ENCODE results near the gene SUSD5.

The SUSD5 gene

DNA sequence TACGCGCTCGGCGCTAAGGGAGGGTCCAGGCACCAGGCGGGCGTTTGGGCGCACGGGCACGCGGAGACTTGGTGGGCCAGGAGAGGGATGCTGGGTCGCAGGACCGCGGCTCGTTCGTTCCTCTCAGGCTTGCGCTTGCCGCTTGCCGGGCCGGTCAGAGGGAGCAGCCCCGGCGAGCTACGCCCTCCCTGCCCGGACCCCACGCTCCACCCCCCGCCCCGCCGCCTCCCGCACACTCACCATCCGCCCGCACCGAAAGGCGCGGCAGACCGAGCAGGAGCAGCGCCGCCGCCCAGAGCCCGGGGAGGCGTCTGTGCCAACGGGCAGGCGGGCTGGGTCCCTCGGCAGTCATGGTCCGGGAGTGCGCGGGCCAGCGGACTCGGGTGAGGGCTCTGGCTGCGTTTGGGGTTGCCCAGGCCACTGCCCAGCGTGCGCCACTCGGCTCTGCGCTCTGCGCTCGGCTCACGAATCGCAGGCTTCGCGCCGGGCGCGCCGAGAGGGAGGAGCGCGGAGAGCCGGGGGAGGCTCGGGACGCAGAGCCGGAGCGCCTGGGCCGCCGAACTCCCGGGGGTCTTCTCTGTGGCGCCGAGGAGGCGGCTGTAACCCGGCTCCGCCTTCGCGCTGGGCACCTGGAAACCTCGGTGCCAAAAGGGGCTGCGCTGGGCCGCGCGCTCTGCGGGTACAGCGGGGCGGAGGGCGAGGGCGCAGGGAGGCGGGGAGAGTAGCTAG is at the start of gene SUSD5:
Gene SUSD5 (minus strand): TSS at position 365 of the 729 bp plus-strand sequence. CDS start 13 bp downstream, at position 352.
- no peak for DNase-seq

DNA sequence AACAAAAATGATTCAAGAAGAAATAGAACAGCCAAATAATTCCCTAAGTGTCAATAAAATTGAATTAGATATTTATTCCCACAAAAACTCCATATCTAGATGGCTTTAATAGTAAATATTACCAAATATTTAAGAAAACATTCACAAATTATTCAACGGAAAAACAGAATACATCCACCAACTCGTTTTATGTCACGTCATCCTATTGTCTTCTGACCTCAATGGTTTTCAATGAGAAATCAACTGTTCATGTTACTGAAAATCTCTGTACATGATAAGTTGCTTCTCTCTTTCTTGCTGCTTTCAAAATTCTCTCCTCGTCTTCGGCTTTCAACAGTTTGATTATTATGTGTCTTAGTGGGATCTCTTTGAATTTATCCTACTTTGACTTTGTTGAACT is 41.5 kb upstream of the SUSD5 start:
- DNase-seq = no peak

DNA sequence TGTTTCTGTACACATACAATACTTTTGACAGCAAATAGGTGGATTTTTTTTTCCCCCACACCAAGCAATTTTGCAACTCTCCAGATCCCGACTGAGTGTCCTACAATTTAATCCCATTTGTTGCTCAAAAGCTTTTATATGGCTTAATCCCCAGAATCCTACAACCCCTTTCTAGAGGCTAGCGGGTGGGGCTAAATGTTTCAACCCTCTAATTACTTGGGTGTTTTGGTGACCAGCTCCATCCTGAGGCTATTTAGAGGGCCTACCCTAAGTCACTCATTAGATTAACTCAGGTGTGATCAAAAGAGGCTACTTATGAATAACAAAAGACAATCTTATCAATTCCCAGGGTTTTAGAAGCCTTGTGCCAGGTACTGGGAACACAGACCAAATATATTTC is 37.6 kb upstream of the SUSD5 start:
- no peak for DNase-seq

DNA sequence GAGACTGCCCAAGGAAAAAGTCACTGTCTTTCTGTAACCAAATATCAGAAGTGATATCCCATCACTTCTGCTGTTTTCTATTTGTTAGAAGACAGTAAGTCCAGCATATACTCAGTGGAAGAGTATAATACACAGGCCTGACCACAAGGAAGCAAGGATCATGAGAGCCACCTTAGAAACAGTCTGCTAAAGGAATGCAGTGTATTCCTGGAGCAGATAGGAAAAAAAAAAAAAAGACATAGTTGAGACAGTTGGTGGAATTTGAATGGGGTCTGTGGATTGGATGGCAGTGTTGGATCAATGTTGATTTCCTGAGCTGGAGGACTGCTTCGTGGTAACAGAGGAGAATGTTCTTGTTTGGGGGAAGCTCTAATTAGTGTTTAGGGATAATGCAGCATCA is 32.1 kb upstream of the SUSD5 start:
- DNase-seq = no peak

DNA sequence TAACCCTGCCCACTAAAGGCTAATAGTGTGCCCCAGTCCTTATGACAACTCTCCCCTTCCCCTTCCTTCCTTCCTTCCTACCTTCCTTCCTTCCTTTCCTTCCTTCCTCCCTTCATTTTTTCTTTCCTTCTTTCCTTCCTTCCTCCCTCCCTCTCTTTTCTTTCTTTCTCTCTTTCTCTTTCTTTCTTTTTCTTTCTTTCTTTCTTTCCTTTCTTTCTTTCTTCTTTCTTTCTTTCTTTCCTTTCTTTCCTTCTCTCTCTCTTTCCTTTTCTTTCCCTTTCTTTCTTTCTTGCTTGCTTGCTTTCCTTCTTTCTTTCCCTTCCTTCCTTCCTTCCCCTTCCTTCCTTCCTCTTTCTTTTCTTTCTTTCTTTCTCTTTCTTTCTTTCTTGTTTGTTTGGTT is 28.2 kb upstream of the SUSD5 start:
- no peak for DNase-seq

DNA sequence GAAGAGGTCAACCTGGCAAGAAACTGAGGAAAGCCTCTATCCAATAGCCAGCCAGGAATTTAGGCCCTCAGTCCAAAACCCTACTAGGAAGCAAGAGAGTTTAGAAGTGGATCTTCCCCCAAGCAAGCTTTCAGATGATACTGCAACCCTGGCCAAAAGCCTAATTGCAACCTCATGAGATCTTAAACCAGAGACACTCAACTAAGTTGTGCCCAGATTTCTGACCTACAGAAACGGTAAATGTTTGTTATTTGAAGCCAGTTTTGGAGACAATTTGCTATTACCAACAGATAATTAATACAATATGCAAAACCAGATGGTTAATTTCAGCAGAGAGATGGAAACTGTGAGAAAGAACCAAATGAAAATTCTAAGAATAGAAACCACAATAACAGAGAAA is 21.7 kb upstream of the SUSD5 start:
- DNase-seq = no peak

DNA sequence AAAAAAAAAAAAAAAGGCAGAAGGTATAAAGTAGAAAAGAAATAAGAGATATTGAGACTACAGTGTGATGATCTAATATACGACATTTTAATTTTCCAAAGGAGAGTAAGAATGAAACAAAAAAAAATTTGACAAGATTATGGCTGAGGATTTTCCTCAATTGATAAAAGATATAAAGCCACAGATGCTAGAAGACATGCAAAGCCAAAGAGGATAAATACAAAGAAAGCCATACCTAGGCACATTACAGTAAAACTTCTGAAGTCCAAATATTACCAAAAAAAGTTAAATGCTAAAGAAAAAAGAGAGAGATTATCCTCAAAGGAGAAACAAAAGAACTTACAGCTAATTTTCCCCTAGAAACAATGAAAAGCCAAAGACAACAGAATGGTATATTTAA is 20.3 kb upstream of the SUSD5 start:
- DNase-seq = no peak

DNA sequence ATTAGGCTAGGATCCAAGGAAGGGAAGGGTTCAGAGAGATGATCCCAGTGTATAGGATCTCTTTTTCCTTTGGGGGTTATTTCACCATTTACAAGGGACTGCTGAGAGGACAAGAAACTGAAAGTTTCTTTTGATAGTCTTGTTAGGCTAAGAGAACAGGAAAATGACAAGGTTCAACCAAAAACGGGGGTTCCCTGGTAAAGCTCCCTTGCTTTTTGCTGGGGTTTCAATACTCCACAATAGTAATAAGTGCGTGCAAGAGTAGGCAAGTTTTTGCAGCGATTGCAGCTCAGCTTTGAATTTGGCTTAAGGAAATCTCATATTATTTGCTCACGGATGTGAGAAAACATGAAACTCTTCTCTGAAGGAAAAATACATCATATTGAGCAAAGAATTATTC is 18.8 kb upstream of the SUSD5 start:
- no peak for DNase-seq

DNA sequence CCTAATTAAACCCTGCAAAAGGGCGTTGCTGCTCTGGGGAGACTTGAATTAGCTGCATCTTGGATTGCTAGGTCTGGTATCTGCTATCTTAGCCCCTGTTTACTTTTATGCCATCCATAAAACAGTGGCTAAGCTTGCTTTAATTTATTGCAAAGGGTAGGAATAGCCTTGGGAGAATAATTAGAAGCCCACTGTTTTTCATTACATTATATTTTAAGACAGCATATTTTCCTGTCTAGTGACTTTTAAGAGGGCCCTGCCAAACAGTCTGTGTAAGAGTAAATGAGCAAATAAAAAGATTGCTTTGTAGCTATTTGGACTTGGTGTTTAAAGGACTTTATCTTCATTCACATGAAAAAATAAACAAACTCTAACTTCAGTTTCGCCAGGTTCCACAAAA is 17.4 kb upstream of the SUSD5 start:
- DNase-seq = no peak

DNA sequence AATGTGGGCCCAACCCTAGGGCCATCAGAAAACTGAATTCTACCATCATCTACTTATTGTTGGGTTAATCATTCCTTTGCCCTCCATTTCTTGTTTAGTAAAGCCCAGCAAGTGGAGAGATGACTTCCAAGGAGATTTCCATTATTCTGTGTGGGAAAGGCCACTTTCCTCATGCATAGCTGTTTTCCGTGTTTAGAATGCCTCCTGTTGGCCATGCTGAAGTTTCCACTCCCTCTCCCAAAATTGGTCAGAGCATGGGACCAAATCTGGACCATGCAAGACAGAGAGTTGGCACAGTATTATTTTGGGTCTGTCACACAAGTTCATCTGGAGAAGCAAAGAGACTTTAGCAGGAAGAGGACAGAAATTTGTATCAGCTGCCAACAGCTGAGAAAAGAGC is 15.3 kb upstream of the SUSD5 start:
- no peak for DNase-seq

DNA sequence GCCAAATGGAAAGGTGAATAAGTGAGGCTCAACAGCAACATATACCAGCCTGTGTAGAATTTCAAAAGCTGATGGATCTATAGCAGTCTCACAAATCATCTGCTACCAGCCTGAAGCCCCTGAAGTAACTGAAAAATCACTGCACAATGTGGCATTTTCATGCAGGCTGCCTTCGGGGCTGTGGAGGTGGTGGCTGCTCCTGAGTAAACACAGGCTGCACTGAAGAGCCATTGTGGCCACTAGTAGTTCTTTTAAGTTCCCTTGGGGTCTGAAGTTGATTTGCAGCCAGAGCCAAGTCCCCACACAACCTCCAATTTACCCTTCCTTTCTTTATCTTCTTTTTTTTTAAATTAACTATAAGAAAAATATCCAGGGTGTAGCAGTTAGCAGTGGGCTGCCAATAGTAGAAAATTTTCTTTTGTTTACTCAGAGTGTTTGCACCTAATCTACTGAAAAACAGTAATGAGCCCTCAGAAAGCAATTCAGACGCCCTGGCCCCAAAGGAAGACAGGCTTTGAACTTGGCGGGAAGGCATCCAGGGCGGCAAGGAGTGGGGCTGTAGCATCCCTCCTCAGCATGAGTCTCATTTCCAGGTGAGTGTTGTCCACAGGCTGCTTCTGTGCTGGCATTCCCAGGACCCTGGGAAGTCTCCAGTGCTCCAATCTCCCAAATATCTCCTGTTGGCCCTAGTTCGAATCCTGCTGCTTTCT is 13.3 kb upstream of the SUSD5 start:
- DNase-seq = no peak

DNA sequence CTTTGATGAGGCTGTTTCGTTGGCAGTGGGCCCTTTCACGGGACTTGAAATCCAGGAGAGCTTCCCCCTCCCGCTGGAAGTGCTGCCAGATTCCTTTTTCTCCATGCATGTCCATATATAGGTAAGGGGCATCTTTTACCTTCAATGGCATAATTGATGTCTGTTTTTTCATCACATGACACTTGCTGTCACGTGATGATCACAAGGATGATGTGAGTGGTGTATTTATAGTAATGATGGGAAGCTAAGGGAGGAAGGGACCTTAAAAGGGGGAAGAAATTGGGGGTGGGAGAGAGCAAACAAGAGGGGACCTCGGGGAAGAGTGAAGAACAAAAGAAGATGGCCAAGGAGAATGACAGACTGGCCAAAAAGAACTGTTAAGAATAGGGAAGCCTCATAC is 11.3 kb upstream of the SUSD5 start:
- DNase-seq = no peak

DNA sequence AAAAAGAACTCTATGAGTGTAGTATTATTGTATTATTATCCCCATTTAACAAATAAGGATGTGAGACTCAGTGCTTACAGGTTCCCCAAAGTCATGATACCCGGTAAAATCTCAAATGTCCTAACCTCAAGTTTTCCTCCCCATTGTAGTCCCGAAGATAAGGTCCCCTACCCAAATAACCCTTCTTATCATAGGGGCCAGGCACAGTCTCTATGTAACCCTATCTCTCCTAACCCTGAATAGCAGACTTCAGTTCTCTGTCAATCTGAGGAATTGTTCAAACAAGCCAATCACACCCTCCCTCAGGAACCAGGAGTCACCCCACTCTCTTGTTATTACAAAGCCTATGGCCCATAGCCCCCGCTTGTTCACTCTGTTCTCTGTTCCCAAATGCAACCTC is 10.5 kb upstream of the SUSD5 start:
- no peak for DNase-seq

DNA sequence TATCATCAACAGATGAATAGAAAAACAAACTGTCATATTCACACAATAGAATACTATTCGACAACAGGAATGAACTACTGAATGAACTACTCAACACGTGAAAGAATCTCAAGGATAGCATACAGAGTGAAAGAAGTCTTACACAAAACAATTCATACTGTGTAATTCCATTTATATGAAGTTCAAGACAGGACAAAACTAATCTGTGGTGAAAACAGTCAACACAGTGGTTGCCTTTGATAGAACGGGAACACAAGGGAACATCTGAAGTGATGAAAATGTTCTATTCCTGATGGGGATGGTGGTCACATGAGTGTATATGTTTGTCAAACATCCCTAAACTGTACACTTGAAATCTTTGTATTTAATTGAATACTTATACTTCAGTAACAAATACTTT is 2.6 kb upstream of the SUSD5 start:
- no peak for DNase-seq

DNA sequence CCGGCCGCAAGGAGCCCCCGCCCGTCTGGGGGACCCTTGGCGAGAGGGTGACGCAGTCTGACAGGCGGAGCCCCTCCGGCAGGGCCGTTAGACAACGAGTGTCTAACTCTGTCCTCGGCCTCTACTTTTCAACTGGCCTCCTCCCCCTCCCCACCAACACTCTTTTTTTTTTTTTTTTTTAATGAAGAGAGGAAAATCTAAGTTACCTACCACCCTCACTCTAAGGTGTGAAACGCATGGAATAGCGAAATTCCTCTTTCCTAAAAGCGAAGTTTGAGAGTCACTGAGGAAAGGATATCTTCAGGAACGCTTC is 521 bp upstream of the SUSD5 start:
- no peak for DNase-seq

DNA sequence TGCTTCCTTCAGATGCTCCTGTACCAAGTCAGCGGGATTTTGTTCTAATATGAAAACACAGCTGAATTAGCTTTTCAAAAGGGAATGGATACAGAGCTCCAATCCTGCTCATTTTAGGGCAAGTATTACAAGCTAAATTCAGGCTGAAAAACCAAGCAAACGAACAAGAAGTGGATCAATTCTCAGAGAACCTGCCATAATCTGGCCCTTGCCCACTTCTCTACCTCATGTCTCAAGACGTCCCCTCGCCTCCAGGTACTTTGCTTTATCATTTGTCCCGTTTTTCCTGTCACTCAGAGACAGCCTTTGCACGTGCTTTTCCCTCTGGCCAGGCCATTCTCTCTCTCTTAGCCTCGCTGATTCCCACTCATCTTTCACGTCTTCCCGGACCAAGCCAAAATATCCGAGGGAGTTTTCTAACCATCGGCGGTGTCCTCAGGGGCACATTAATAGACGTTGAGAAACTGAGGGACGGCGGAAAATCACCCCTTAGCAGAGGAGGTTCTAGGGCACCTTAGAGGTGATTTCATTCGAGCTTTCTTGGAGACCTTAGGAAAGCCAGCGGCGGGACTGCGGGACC is 654 bp downstream of the SUSD5 start:
- DNase-seq = no peak

DNA sequence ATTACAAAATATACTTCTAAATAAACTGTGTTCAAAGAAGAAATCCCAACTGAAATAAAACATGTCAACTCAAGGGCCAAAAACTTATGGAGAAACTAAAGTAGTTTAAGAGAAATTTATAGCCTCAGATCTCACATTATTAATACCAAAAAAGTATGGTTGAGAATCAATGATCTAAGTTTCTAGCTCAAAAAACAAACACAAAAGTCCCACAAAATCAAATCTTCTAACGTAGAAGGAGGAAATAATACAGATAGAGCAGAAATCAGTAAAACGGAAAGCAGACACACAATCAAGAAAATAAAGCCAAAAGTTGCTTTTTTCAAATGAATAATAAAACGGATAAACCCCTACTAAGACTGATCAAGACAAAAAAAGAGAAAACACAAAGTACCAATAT is 2.9 kb downstream of the SUSD5 start:
- DNase-seq = no peak

DNA sequence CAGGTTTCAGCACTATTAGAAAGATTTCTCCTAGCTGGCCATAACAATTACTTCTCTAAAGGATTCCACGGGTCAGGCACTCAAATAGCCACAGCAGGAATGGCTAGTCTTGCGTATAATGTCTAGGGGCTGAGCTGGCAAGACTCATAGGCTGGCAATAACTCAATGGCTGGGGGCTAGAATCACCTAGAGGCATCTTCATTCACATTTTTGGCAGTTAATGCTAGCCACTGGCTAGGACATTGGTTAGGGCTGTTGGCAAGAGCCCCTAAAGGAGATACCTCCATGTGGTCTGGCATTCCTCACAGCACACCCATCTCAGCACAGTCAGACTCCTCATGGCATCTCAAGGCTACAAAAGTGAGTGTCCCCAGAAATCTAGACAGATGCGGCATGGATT is 6.2 kb downstream of the SUSD5 start:
- no peak for DNase-seq

DNA sequence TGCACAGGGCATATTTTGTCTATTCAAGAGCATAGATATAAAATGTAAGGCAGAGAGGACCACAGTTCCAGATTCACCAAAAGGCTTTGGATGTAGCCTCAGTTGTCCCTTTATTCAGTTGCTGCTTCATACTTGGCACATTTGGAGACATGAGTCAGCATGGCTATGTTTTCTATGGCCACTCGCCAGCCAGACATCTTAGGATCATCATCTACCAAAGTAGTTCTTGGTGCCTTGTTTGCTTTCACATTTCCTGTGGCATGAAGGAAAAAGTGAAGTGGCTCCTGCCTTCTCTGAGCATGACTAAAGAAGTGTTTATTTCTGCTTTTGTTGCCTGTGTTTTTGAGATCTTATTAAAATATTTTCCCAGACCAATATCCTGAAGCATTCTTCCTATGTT is 7.2 kb downstream of the SUSD5 start:
- DNase-seq = no peak

DNA sequence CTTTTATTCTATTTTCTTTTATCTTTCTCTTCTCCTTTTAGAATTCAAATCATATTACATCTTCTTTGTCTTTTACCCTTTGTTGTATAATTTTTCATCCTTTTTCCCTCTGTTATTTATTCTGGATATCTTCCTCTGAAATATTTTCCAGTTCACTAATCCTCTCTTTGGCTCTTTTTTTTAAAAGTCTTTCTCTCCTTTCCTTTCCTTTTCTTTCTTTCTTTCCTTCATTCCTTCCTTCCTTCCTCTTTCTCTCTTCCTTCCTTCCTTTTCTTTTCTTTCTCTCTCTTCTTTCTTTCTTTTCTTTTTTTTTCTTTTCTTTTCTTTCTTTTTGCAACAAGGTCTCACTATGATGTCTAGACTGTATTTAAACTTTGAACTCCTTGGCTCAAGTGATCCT is 9.3 kb downstream of the SUSD5 start:
- DNase-seq = no peak

DNA sequence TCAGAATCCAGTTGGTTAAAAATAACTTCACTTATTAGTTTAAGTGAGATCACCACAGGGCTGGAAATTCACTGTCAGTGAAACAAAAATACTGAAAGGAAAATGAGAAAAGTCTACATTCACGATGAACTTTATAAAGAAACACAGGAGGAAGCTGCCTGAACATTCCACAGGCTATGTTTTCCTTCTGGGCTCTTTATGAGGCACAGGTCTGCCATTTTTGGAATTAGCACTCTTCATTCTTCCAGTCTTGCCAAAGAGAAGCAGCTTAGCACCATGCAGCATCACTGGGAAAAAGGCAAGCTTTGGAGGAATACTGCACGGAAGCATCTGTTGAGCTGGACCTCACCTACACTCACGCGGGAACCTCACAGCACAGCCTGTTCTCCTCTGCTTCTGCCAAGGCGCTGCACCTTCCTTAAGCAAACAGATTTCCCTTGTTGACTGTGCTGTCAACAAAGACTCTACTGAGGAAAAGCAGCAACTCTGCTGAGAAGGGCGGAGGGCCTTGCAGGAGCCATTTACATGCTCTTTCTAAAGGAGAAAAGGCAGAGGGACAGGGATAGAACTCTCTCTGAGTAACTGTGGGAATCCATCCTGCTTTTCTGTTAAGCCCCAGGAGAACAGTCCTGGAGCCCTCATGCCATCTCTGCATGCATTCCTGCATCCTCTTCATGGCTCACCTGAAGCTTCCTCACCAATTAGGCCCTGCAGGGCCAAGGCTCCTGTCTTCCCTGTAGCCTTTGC is 15.7 kb downstream of the SUSD5 start:
- DNase-seq = no peak

DNA sequence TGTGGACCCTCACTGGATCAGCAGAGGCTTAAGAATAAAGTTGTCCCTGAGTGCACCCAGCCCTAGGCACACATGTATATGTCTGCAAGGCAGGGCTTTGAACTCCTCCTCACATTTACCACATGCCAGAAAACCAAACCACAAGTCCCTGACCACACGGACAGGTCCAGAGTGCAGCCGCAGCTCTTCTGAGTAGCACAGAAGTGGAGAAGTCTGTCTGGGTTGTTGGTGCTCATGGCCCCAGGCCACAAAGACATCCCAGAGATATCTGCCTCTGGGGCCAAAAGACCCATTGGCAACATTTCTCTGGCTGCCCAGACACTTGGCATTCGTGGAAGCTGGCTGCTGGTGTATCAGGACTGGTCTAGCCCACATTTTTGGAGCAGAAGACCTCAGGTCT is 17.4 kb downstream of the SUSD5 start:
- no peak for DNase-seq

DNA sequence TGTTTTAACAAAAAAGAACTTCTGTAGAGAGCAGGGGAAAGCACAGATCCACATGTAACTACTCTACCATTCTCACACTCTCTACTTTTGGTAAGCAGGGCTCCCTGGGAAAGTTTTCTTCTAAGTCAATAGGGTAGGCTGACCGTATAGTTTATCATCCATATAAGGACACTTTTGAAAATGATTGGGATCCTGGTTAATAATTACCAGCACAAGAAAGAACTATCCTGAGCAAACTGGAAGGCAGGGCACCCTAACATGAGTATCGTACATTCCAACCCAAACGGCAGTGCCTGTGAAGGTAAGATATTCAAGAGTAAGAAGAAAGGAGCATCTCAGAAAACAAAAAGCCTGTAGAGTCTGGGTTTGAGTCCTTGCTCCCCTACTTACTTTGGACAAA is 22.1 kb downstream of the SUSD5 start:
- DNase-seq = no peak

DNA sequence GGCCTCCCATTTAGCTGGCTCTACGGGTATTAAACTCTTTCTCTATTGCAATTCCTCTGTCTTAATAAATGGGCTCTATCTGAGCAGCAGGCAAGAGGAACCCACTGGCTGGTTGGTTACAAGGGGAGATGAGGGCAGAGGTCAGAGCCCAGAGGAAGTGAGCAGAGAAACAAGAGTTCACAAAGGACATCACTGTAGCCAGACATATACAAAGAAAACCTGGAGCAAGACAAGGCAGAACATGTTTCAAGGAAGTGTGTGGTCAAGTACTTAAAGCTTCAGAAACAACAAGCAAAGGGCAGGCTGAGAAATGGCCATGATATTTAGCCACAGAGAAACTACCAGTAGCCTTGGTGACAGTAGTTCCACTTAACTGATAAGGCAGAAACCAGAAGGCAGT is 24.3 kb downstream of the SUSD5 start:
- DNase-seq = no peak

Data from CD4-positive, alpha-beta T cell treated with Interleukin-21 for 1 hour (primary cell).